GM18909 (cell line): ENCODE results near the gene CREB3L2.
"Not testable (repeated sequence)": the region's sequence is repeated elsewhere in the genome, so short reads cannot be mapped to it uniquely, and the experiment has no call there.

Experiments
- ATAC-seq: cut with Tn5 transposase; IDR thresholded peaks from one replicate; pipeline ENCODE4 v1.9.1; 2021; ENCODE audit warnings: mild to moderate bottlenecking; ENCODE audit not compliant: unreplicated experiment, poor library complexity

CREB3L2 gene

DNA sequence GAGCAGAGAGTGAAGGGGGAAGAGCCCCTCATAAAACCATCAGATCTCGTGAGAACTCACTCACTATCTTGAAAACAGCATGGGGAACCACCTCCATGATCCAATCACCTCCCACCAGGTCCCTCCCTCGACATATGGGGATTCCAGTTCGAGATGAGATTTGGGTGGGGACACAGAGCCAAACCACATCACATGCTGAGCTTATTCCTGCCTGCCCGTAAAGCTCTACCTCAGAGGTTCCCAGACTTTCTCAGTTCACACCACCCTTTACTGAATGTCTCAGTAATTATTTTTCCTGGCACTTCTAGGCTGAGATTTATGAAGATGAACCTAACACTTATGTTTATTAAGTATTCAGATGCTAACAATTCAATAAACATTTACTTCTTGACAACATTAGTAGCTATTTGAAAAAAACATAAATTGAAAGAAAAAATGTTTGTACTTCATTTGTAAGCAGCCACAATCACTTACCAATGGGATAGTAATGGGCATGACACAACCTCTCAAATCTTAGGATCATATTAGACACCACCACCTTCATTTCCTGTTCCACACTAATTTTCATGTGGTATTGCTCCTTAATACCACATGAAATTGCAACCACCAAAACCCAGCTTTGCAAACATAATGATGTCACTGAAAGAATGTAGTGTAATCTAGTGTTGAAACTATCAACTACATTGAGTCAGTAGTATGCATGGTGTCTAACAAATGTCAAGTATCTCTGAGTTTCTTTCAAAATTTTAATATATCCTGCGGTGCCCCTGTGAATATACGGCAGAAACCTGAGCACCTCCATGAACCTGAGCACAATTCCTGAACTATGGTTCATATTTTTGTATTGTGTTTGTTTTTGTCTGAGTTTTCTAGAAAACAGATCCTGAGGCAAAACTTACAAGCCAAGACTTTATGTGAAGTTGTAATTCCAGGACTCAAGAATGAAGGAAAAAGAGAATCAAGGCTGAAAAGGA lies 150.6 kb downstream of the CREB3L2 start:
- ATAC-seq = no peak

DNA sequence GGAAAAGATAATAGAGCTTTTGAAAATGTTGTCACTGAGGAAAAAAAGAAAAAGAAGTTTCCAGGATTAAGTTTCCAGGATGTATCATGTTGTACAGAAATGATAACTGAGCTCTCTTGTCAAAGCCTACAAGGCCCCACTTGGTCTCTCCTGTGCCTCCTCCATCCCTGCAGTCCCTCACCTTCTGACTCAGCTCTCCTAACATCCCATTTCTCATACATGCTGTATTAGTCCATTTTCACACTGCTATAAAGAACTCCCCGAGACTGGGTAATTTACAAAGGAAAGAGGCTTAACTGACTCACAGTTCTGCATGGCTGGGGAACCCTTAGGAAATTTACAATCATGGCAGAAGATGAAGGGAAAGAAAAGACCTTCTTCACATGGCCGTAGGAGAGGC lies 151.3 kb downstream of the CREB3L2 start:
- ATAC-seq = no peak

GRCh38 chr7:137848095-137848494 lies 153.8 kb downstream of the CREB3L2 start:
- no peak for ATAC-seq

GRCh38 chr7:137847568-137848050 lies 154.3 kb downstream of the CREB3L2 start:
- peak; percentile 18 for ATAC-seq

- ATAC-seq = peak; percentile 52
Measured at GRCh38 chr7:137846827-137847567, 154.9 kb downstream of the CREB3L2 start, which contains the start of gene DGKI. Gene DGKI (minus strand): TSS chr7:137846974.

- ATAC-seq = no peak
Measured at GRCh38 chr7:137846549-137846826, 155.4 kb downstream of the CREB3L2 start.

- ATAC-seq = no peak
Measured at GRCh38 chr7:137844677-137845425, 157.0 kb downstream of the CREB3L2 start.

DNA sequence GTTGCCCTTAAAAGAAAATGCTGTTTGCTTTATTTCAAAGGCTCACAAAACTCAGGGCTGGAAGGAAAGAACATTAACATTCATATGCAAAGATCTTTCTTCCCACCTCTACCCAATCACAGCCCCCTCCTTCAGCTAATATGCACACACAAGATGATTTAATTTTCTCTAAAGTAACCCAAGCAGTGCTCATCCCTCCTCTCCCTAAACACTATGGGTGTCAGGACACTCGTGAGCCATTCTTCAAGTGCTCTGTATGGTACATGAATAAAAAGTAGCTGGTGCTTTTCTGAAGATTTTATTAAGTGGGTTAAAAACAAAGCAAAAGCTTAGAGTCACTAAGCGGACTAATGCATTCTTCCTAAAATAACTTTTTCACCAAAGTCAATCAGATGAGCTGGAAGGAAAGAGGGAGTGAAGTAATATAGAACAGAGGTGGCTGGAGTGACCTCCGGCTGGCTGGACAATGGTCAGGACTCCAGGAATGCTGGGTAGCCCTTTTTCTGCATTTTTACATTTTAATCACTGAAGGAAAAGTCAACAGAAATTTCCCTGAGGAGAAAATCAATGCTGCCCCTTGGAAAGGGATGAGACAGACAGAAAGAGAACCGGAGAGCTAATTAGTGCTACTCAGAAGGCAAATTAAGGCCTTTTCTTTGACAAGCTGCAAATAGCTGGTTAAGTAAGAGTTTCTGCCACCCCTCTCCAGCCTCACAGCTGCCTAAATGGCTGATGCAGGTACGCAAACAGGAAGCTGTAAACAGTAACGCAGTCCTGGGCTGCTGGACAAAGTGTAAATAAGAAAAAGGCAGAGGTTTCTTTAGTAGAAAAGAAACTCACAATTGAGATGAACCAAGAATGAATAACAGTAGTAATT lies 161.7 kb downstream of the CREB3L2 start:
- ATAC-seq = no peak

GRCh38 chr7:137838706-137839315 lies 163.1 kb downstream of the CREB3L2 start:
- no peak for ATAC-seq

DNA sequence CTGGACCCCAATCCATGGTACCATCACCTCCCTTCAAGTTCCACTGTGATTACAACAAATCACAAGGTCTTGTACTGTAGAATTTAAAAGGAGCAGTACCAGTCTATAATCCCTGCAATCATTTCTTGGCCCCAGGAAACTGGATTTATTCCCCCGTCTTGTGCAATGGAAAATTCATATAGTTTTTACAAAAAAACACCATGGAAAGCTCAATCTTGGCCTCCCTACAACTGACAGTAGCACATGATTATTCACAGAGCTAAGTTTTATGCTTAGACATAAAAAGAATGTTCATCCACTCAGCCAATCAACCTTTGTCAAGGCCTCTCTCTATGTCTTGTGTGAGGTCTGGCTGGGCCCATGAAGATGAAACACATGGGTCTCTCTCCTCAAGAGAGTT lies 165.3 kb downstream of the CREB3L2 start:
- no peak for ATAC-seq

DNA sequence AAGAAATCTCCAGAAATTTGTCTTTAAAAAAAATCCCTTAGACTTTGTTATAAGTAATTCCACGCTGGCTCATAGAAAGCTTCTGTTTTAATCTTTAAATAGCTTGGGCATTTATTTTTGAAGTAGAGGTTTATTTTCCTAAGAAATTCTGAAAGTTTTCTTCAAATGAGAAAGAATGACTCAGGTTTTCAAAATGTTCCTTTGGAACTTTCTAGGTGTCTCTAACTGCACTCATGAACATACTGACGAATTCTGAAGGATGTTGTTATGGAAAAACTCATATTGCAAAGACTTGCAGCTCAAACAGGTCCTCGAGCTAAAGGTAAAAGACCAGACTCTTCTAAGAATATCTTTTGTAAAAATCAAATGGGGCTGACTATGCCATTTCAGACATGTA lies 165.8 kb downstream of the CREB3L2 start:
- ATAC-seq = no peak

DNA sequence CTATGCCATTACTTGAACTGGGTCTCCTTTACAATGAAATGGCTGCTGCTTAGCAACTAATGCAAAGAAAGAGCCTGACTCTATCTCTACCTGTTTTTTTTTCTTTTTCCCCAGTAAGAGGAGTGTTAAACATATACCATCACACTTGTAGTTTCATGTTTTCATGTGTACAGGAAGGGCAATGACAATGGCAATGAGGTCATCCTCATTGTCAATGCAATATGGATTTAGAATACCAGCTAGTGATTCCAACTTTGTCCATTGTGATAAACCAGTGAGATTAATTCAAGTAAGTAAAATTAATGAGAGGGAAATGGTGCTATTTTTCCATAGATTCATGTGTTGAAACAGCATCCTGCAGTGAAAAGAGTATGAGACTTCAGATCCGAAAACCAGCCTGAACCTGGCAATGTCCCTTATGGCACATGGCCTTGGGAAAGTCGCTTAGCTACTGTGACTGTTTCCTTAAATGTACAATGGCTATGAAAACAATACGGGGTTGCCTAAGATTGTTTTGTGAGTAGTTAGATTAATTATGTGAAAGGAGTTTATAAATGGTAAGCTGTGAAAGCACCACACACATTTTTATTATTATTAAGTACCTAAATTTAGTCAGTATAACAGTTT lies 166.3 kb downstream of the CREB3L2 start:
- ATAC-seq = no peak

DNA sequence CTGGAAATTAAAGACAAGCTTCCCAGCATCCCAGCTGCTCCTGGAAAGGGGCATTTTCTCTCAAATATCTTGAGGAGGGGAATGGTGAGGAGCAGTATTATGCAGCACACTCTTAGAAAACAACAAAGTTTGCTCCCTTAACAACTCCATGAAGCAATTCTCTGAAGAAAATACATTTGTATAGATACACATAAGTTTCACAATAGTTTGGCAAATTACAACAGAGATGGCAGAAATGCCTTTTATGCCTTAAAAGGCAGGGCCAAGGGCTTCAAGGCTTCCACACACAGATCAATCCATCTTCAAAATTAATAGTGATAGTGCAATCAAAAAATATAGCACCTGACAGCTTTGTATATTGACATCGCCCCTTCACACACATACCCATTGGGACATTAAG lies 167.3 kb downstream of the CREB3L2 start:
- ATAC-seq = no peak

GRCh38 chr7:137832990-137833389 lies 168.9 kb downstream of the CREB3L2 start:
- not testable (repeated sequence) for ATAC-seq

DNA sequence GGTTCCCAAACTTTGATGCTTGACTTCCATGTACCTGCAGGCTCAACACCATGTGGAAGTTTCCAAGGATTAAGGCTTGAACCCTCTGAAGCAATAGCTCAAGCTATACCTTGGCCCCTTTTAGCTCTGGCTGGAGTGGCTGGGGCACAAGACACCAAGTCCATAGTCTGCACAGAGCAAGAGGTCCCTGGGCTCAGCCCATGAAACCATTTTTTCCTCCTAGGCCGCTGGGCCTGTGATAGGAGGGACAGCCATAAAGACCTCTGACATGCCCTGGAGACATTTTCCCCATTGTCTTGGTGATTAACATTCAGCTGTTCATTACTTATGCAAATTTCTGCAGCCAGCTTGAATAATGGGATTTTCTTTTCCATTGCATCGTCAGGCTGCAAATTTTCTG lies 169.5 kb downstream of the CREB3L2 start:
- ATAC-seq = no peak

DNA sequence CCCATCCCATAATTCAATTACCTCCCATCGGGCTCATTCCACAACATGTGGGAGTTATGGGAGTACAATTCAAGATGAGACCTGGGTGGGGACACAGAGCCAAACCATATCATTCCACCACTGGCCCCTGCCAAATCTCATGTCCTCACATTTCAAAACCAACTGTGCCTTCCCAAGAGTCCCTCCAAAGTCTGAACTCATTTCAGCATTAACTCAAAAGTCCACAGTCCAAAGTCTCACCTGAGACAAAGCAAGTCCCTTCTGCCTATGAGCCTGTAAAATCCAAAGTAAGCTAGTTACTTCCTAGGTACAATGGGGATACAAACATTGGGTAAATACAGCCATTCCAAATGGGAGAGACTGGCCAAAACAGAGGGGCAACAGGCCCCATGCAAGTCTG lies 170.3 kb downstream of the CREB3L2 start:
- ATAC-seq = not testable (repeated sequence)

DNA sequence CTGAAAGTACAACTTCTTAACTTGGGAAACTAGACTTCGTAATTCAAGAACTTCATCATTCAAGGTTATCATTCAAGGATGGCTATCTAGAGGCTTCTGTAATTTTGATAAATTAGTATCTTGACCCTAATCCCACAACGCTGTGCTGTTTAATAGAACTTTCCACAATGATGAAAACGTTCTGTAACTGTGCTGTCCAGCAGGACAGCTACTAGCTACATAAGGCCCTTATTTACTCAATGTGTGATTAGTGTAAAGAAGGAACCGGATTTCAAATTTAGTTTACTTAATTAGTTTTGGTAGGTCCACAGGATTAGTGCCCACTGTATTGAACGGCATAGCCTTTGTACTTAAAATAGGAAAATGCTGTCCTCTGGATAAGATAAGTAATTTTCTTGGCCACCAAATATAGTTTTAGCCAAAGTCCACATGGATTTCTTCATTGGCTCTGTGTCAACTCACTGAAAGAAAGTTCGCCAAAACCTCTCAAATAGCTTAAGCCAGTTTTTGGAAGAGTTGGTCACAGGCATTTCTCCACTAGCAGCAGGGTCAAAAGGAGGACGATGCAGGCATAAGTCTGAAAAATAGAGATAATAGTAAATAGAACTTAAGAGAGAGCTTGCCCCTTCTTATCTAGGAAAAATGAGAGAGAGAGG lies 172.4 kb downstream of the CREB3L2 start:
- no peak for ATAC-seq

- ATAC-seq = no peak
Measured at GRCh38 chr7:137828456-137828855, 173.4 kb downstream of the CREB3L2 start.
